Germinal center (tissue), 1 donor: Measurements from ENCODE around the gene TLR5.

ENCODE experiments used
- DNase-seq: peaks from one replicate; pipeline ENCODE4 v3.0.0; 2012; ENCODE audit warnings: mixed read lengths, low spot score

TLR5 gene

GRCh38 chr1:223066415-223066814, 76.6 kb downstream of the TLR5 start:
- no peak for DNase-seq

- no peak for DNase-seq
Measured at GRCh38 chr1:223062177-223062576, 80.9 kb downstream of the TLR5 start.

- DNase-seq = no peak
Measured at GRCh38 chr1:223059526-223059925, 83.5 kb downstream of the TLR5 start.
